Stimulated activated CD8-positive, alpha-beta memory T cell treated with anti-CD3 and anti-CD28 coated beads, Interleukin-4, amount 100 ng/mL, for 48 hours (primary cell): Measurements from ENCODE around the gene FAM186B.
"Not testable (repeated sequence)": the region's sequence is repeated elsewhere in the genome, so short reads cannot be mapped to it uniquely, and the experiment has no call there.

Source experiments
- DNase-seq: peaks from one replicate; pipeline ENCODE4 v3.0.0-alpha.2; 2020

FAM186B gene

GRCh38 chr12:49605539-49605938 lies at the start of gene FAM186B:
TSS of gene FAM186B (minus strand) at chr12:49605639. CDS start at chr12:49605477, 162 bp downstream.
- not testable (repeated sequence) for DNase-seq

GRCh38 chr12:49654715-49655114 lies 49.3 kb upstream of the FAM186B start:
- no peak for DNase-seq

GRCh38 chr12:49652921-49653520 lies 47.6 kb upstream of the FAM186B start:
- no peak for DNase-seq

GRCh38 chr12:49651855-49652254 lies 46.4 kb upstream of the FAM186B start:
- no peak for DNase-seq

GRCh38 chr12:49649892-49650291 lies 44.5 kb upstream of the FAM186B start:
- no peak for DNase-seq

- no peak for DNase-seq
These were observed 44.0 kb upstream of the FAM186B start for GRCh38 chr12:49649445-49649844.

- no peak for DNase-seq
These were observed 43.2 kb upstream of the FAM186B start for GRCh38 chr12:49648712-49649003.

GRCh38 chr12:49647827-49648711 lies 42.6 kb upstream of the FAM186B start:
- DNase-seq = no peak

GRCh38 chr12:49646871-49647654 lies 41.6 kb upstream of the FAM186B start:
- DNase-seq = no peak

GRCh38 chr12:49646331-49646830 lies 40.9 kb upstream of the FAM186B start:
- DNase-seq = no peak

- no peak for DNase-seq
These were observed 40.0 kb upstream of the FAM186B start for GRCh38 chr12:49645146-49646039.

GRCh38 chr12:49644620-49644994 lies 39.2 kb upstream of the FAM186B start:
- DNase-seq = peak; percentile 87

- DNase-seq = no peak
These were observed 38.7 kb upstream of the FAM186B start for GRCh38 chr12:49643961-49644619.

GRCh38 chr12:49643135-49643534 lies 37.7 kb upstream of the FAM186B start:
- DNase-seq = no peak

- no peak for DNase-seq
These were observed 36.9 kb upstream of the FAM186B start for GRCh38 chr12:49642370-49642802.

- DNase-seq = no peak
These were observed 36.4 kb upstream of the FAM186B start for GRCh38 chr12:49641748-49642369.

GRCh38 chr12:49636979-49637755 lies 31.7 kb upstream of the FAM186B start:
- peak; percentile 66 for DNase-seq

- DNase-seq = no peak
These were observed 31.1 kb upstream of the FAM186B start for GRCh38 chr12:49636574-49636973.

- no peak for DNase-seq
These were observed 30.2 kb upstream of the FAM186B start for GRCh38 chr12:49635656-49636055.

- no peak for DNase-seq
These were observed 29.6 kb upstream of the FAM186B start for GRCh38 chr12:49635036-49635435.
